HG03045 (cell line): ENCODE measurements around the gene NOTCH1.

Source experiments
- ATAC-seq: cut with Tn5 transposase; IDR thresholded peaks from one replicate; pipeline ENCODE4 v1.9.1; 2021; ENCODE audit warnings: mild to moderate bottlenecking, moderate library complexity; ENCODE audit not compliant: unreplicated experiment

The NOTCH1 gene

GRCh38 chr9:136504512-136505348, 41.1 kb downstream of the NOTCH1 start:
- no peak for ATAC-seq

DNA sequence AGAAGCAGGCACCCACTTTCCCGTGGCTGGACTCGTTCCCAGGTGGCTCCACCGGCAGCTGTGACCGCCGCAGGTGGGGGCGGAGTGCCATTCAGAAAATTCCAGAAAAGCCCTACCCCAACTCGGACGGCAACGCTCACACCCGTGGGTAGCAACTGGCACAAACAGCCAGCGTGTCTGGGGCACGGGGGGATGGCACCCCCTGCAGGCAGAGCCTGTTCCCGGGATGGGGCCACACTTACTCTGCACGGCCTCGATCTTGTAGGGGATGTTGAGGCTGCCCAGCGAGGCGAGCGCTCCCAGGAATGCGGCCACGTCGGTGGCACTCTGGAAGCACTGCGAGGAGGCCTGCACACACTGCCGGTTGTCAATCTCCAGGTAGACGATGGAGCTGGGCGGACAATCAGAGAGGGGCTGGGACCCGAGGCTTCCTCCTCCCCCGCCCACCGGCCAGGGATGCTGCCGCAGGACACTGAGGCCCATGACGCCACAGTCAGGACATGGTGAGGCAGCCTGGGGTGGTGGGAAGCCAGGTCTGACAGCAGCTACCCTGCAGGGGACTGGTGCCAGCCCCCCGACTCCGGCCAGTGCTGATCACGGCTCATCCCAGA, 42.8 kb downstream of the NOTCH1 start:
- no peak for ATAC-seq

- ATAC-seq, result no peak
Measured at GRCh38 chr9:136502196-136502595, 43.7 kb downstream of the NOTCH1 start.

GRCh38 chr9:136501686-136502085, 44.2 kb downstream of the NOTCH1 start:
- no peak for ATAC-seq

DNA sequence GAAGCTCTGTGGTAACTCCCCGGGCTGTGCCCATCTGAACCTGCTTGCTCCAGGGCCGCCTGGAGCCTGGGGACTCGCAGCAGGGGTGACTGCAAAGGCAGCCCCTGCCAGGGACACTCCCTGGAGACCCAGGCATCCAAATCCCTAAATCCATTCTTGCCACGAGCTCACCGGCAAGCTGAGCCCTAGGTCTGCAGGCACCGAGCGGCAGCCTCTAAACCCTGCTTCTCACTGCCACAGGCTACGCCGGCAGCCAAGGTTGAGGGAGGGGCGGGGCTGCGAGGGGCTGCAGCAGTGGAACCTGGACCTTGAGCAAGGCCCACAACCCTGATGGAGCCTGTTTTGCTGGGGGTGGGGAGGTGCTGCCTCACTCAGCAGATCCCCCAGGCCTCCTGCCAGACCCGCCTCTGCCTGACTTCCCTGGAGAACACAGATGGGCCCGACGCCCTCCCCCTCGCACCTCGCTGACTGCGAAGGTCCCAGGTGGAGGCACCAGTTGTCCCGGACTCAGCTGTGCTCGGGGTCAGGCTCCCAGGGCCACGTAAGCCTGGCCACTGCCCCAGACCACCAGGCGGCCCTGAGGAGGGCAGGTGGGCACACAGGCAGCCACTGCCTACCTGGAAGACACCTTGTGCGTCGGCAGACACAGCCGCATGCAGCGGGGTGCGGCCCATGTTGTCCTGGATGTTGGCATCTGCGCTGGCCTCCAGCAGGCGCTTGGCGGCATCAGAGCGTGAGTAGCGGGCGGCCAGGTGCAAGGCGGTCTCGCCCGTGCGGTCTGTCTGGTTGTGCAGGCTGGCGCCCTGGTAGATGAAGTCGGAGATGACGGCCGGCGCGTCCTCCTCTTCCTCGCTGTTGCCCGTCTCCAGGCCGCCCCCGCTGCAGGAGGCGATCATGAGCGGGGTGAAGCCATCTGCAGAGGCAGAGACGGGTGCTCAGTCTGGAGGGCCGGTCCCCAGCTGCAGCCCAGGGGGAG, 45.6 kb downstream of the NOTCH1 start:
- ATAC-seq, result no peak

DNA sequence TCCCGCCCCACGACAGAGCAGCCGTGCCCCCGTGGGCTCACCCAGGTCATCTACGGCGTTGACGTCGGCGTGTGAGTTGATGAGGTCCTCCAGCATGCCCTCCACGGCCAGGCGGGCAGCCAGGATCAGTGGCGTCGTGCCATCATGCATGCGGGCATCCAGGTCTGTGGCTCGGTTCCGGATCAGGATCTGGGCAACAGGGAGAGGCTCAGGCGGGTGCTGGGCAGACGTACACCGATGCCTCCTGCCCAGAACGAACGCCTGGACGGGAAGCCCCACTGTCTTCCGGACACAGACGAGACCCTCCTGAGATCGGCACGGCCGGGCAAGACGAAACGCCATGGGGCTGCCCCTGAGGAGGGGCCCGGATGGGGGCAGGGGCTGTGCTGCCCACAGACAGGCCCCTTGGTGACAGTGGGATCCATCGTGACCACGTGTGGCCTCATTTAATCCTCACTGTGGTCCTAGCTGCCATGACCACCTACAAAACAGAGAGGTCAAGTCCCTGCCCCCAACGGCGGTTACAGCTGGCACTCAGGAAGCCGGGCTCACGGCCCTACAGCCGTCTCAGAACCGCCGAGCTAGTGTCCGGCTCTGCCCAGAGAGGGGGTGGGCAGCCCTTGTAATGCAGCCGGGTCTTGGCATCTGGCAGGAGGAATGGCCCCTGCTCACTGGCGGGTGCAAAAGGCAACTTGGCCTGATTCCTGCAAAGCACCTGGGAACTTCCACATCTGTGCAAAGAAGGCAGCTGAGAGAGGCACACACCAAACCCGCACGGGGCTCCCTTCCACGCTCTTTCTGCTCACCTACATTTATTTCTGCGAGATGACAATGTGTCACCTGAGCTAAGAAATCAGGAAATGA, 46.5 kb downstream of the NOTCH1 start:
- ATAC-seq, result no peak

DNA sequence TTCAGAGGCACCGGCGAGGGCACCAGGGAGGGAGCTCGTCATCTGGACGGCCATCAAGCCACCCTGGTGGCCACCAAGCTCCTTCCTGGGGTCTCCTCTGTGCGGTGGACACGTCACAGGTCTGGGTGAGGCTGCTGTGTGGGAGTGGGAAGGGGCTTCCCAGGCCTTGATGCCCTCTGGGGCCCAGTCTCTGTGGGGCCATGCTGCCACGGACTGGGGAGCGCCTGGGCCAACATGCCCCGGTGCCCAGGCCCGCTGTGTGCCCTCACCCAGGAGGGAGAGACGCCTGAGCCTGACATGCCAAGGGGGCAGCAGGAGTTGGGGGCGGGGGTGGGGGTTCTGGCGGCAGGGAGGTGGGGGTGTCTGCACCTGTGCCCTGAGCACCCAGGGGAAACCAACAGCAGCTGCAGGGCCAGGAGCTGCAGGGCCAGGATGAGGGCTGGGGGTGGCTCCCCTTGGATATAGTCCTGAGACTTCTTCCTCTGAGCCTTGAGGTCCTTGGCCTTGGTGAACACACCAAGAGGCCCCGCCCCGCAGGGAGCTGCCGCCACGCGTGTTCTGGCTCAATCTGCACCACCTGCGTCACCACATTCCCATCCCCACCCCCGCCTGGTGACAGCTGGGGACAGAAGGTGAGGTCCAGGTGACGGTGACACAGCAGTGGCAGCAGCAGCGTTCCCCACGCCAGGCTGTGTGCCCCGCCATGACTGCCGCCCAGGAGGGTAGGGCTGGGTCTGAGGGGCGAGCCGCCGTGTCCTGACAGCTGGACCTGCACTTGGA, 47.7 kb downstream of the NOTCH1 start:
- no peak for ATAC-seq

- no peak for ATAC-seq
Measured at GRCh38 chr9:136496801-136497620, 48.8 kb downstream of the NOTCH1 start.

DNA sequence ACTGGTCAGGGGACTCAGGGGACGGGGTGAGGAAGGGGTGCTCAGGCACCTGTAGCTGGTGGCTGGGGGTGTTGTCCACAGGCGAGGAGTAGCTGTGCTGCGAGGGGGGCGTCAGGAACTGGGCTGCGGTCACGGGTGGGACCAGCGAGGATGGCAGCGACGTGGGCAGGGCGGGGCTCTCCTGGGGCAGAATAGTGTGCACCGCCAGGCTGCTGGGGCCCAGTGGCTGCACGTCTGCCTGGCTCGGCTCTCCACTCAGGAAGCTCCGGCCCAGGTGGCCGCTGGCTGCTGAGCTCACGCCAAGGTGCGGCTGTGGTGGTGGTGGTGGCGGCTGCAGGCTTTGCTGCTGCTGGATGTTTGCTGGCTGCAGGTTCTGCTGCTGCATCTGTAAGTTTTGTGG, 49.7 kb downstream of the NOTCH1 start:
- ATAC-seq, result no peak

- ATAC-seq, result no peak
Measured at GRCh38 chr9:136495238-136495800, 50.5 kb downstream of the NOTCH1 start.

GRCh38 chr9:136494531-136495215, 51.2 kb downstream of the NOTCH1 start:
- ATAC-seq, result no peak

DNA sequence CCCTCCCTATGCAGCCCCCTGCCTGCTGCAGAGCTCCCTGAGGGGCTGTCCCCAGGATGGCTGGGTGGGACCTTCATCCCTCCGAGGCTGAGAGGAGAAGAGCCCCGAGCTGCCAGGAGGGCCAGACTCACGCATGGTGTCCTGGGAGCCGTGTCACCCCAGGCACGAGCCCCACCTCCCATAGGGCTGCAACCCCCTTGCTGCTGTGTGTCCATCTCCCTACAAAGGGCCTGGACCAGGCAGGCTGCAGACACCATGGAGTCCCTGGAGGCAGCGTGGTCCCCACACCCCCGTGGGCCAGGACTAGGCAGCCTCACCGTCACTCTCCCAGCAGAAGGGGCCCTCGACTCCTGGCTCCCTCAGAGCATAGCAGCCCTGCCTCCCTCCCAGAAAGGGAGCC, 51.8 kb downstream of the NOTCH1 start:
- no peak for ATAC-seq

- no peak for ATAC-seq
Measured at GRCh38 chr9:136493567-136493971, 52.3 kb downstream of the NOTCH1 start.

- ATAC-seq, result no peak
Measured at GRCh38 chr9:136492978-136493522, 52.8 kb downstream of the NOTCH1 start.

- ATAC-seq, result no peak
Measured at GRCh38 chr9:136489731-136490130, 56.1 kb downstream of the NOTCH1 start.

DNA sequence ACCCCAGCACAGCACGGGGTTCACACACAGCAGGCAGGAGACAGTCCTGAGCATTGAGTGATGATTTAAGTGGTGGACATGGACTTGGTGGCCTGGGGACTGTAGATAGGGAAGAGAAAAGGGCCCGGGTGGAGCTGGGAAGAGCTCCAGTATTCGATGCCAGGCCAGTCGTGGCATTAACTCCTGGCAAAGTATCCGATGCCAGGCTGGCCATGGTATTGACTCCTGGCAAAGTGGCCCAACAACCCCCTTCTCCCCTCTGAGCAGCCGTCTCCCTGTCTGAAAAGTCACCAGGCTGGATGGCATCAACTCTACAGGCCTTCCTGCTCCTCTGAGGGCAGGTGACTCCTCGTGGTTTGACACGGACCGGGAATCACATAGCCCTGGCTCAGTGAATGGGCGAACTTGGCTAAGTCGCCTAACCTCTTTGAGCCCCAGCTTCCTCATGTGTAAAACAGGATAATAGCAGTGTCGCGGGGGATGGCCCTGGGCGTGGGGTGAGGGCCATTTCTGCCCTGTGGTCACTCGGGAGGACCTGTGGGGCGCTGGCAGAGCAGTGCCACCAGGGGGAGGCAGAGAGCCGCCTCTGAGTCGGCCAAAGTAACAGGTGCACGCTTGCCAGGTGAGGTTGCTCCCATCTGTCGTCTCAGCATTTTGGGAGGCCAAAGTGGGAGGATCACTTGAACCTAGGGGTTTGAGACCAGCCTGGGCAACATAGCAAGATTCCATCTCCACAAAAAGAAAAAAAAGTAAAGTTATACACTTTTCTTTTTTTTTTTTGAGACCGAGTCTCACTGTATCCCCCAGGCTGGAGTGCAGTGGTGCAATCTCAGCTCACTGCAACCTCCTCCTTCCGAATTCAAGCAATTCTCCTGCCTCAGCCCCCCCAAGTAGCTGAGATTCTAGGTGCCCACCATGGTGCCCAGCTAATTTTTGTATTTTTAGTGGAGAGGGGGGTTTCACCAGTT, 57.3 kb downstream of the NOTCH1 start:
- no peak for ATAC-seq
